HTERT RPE-1 (cell line): Measurements from ENCODE around the gene PARP15.
"Not testable (repeated sequence)": the region's sequence is repeated elsewhere in the genome, so short reads cannot be mapped to it uniquely, and the experiment has no call there.

Experiments
- in situ Hi-C: fragments of 300-500 bp; cut with MboI; formaldehyde crosslinking; loops from 4 replicates; pipeline ENCODE4 v1.14.3; 2020; ENCODE audit warnings: low sequenced_read_pairs

The PARP15 gene

DNA sequence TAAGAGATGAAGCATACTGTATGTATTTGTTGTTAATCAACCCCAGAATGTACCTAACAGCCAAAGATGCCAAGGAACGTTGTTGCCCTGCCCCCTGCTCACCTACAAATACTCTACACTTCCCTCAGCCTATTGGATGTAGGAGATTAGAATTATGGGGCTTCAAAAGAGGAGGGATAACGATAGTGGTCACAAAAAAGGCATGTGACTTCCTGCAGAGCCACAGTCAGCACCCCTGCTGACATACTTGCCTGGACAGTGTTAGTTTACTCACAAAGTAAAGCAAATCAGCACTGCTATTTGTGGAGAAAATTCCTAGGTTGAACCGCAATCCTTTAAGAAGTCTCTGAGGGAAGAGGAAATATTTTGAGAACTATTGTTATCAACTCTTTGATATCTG, 37.9 kb downstream of the PARP15 start:
- in situ Hi-C loops, result no loop called here

GRCh38 chr3:122618614-122619013, 41.2 kb downstream of the PARP15 start:
- in situ Hi-C loops, result no loop called here

DNA sequence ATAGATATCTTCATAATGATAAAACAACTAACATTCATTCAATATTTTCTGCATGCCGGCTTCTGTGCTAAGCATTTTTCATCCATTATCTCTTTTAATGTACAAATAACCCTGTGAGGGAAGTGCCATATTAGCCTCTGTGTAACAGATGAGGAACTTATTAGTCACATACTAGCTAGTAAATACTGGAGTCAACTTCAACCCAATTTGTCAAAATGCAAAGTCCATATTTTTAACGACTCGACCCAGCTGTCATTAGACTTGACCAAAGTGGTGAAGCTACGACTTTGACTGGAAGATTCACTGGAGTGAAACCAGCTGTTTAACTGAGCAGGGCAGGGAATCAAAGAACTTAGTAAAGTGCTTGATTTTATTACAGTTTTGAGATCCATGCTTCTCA, 41.6 kb downstream of the PARP15 start:
- in situ Hi-C loops, result no loop called here

- in situ Hi-C loops, result no loop called here
These were observed 42.9 kb downstream of the PARP15 start for GRCh38 chr3:122620399-122620798.

DNA sequence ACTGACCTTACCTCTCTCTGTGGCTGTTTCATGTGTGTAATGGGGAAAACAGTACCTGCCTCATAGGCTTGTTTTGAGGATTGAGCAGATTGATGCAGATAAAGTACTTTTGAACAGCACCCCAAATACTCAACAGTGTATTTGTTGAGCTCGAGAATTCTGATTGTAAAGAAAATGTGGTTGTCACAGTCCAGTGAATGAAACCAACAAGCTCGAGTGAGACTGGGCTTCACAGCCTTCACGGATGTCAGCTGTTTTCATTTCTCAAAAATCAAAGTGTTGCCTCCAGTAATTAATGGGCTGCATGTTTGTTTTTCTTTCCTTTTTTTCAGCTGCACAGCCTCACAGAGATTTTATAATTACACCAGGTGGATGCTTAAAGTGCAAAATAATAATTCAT, 43.7 kb downstream of the PARP15 start:
- in situ Hi-C loops, result no loop called here

DNA sequence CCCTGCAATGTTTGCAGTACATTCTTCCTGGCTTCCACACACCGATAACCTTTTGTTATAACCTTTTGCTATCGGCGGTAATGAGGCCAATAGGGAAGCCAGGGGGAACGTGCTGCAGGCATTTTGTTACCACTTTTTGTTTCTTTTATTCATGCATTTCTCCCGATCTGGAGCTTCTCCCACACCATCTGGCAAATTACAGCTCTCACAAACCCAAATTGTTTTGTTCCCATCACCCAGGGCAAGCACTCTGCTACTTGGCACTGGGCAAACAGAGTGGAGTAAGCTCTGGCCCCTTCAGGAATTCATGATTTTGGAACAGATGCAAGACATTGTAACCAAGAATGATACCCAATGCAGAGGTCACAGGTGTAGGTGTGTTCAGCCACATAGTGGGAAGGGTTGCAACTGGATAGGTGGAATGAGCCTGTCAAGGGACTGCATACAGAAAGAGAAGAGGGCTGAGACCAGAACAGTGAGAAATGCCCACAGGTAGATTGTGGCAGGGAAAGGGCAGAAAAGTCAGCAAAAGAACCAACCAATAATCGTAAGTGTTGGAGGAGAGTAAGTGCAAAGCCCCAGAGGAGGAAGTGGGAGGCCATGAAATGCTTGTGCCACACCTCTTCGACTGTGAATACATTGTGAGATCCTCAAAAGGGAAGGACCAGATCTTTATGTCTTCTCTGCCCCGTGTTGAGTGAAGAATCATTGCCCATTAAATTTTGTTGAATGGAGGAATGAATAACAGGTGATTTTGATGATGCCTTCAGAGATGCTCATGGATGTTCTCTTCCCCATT, 45.8 kb downstream of the PARP15 start:
- in situ Hi-C loops, result no loop called here

DNA sequence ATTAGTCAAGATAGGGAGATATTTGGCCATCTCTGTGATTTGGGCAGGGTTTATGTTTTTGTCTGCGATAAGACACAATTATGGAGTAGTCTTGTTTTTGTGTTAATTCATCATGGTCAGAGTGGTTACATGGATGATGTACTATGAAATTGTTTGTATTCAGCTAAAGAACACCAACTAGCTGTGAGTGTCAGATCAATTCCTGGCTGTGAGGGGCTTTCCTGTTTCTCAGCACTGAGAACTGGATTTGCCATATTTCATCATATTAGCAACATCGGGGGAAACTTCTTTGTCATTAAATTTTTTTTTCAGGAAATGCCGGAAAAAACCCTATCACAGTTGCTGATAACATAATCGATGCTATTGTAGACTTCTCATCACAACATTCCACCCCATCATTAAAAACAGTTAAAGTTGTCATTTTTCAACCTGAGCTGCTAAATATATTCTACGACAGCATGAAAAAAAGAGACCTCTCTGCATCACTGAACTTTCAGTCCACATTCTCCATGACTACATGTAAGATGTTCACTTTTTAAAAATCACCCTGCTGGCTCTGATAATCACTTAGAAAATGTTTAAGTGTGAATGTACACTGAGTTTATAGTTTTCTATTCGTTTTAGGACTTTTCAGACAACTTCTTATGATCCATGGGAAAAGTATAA, 49.2 kb downstream of the PARP15 start:
- in situ Hi-C loops, result no loop called here

- in situ Hi-C loops, result no loop called here
These were observed 49.9 kb downstream of the PARP15 start for GRCh38 chr3:122627301-122627700.

DNA sequence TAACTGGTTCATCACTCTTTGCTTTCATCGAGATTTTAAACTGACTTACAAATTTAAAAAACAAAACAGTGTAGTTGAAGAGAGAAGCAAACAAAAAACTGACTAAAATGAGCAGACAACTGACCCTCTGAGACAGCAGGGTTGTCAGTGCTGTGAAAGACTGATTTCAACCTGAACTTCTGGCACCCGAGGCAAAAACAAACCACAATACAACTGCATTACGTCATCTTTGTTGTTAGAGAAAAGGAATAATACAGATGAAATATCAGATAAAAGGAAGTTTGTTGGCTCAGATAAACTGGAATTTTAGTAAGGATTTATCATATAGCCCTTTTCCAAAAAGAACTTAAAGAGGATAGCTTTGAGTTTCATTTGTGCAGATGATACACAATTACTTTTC, 51.1 kb downstream of the PARP15 start:
- in situ Hi-C loops, result no loop called here

DNA sequence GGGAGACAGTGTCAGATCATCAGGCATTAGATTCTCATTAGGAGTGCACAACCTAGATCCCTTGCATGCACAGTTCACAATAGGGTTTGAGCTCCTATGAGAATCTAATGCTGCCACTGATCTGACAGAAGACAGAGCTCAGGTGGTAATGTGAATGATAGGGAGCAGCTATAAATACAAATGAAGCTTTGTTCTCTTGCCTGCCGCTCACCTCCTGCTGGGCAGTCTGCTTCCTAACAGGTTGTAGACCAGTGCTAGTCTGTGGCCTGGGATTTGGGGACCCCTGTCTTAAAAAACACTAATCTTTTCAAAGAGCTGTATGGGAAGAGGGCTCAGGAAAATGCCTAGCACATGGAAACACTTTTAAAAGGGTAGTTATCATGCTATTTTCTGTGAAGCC, 52.3 kb downstream of the PARP15 start:
- in situ Hi-C loops, result no loop called here

- in situ Hi-C loops, result no loop called here
These were observed 58.3 kb downstream of the PARP15 start for GRCh38 chr3:122635789-122636188.

- in situ Hi-C loops, result no loop called here
These were observed 59.2 kb downstream of the PARP15 start for GRCh38 chr3:122636697-122637096.

- in situ Hi-C loops, result no loop called here
These were observed 63.1 kb downstream of the PARP15 start for GRCh38 chr3:122640437-122640999.

DNA sequence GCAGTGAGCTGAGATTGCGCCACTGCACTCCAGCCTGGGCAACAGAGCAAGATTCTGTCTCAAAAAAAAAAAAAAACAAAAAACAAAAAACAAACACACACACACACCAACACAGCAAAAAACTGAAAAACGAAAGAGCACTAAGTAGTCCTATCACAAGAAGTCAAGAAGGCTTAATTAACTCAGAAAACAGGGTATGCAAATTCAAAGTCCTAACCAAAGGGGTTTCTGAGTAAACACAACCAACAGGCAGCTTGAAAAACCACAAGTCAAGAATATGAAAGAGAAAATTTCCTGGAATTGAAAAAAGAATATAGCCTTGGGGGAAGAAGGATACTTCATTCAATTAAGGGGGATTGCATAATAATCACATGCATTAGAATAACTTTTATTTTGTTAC, 65.5 kb downstream of the PARP15 start:
- in situ Hi-C loops, result no loop called here

DNA sequence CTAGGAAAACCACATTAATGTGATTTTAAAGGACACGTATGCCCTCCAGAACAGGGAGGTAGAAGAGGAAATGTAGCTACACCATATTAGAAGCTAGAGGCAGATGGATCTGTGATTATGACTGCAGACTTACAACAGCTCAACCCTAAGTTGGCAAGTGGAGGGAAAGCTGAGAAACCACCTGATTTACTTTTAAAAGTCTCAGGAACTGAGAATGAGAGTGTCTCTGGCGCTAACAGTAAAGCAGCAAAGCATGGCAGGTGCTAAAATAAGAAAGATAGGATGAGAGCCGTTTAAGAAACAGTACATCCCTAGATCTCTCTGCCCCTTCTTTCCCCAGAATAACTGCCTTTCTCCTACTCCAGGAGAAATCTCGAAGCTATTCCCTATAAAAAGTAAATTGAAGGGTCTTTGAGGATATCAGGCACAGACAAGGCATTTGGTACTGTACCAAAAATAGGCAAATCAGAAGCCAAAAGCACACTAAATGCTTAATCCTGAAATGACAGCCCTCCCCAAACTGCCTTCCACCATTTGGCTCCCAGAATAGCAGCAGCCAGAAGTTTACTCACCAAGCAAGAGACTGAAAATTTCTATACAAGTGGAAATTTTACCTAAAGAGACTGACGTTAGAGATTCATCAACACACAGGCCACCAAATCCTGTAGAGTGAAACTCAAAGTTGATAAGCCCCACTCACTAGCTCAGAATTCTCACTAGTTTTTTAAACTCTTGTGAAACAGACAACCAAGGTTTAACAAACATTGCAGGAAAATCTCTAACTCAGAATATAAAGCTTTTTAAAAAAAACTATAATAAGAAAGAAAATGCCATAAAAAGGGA, 68.9 kb downstream of the PARP15 start:
- in situ Hi-C loops, result no loop called here

DNA sequence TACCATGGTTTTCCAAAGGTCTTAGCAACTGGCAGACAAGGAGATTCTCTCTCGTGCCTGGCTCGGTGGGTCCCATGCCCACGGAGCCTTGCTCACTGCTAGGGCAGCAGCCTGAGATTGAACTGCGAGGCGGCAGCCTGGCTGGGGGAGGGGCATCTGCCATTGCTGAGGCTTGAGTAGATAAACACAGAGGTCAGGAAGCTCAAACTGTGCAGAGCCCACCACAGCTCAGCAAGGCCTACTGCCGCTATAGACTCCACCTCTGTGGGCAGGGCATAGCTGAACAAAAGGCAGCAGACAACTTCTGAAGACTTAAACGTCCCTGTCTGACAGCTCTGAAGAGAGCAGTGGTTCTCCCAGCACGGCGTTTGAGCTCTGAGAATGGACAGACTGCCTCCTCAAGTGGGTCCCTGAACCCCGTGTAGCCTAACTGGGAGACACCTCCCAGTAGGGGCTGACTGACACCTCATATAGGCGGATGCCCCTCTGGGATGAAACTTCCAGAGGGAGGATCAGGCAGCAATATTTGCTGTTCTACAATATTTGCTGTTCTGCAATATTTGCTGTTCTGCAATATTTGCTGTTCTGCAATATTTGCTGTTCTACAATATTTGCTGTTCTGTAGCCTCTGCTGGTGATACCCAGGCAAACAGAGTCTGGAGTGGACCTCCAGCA, 73.9 kb downstream of the PARP15 start:
- in situ Hi-C loops, result not testable (repeated sequence)

DNA sequence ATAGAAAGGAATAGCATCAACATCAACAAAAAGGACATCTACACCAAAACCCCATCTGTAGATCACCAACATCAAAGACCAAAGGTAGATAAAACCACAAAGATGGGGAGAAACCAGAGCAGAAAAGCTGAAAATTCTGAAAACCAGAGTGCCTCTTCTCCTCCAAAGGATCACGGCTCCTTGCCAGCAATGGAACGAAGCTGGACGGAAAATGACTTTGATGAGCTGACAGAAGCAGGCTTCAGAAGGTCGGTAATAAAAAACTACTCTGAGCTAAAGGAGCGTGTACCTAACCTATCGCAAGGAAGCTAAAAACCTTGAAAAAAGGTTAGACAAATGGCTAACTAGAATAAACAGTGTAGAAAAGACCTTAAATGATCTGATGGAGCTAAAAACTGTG, 74.5 kb downstream of the PARP15 start:
- in situ Hi-C loops, result not testable (repeated sequence)

- in situ Hi-C loops, result not testable (repeated sequence)
These were observed 80.9 kb downstream of the PARP15 start for GRCh38 chr3:122658336-122658735.

- in situ Hi-C loops, result no loop called here
These were observed 83.0 kb downstream of the PARP15 start for GRCh38 chr3:122660297-122660974.

DNA sequence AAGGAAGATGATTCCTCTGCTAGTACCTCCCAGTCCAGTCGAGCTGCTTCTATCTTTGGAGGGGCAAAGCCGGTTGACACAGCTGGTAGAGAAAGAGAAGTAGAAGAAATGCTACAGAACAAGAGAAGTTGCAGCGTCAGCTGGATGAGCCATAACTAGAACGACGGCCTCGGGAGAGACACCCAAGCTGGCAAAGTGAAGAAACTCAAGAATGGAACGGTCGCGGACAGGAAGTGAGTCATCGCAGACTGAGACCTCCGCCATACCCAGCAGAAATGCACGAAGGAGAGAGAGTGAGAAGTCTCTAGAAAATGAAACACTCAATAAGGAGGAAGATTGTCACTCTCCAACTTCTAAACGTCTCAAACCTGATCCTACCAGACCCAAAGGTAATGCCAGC, 84.2 kb downstream of the PARP15 start:
- in situ Hi-C loops, result no loop called here
